Measurements from ENCODE around the gene SRPK2.
"Not testable (repeated sequence)": the region's sequence is repeated elsewhere in the genome, so short reads cannot be mapped to it uniquely, and the experiment has no call there.

- not testable (repeated sequence) for TF ChIP-seq MAX (IDR thresholded peaks at IDR 0.05); CTCF (IDR thresholded peaks at IDR 0.05; ENCODE audit: low read depth, low read length, missing input control); REST (IDR thresholded peaks at IDR 0.05); JUND (IDR thresholded peaks at IDR 0.05); HNF4A (conservative IDR thresholded peaks at IDR 0.05)
Observed at GRCh38 chr7:105324606-105325005, 64.1 kb downstream of the SRPK2 start.
